Aorta (tissue), 5 donors: ENCODE measurements around the gene SUN1. TPM values are rescaled to one million over a fixed set of nuclear protein-coding genes. Genes with fewer than 3 reads are reported as not detected.
A peak's percentile ranks its signal among the peaks of the same experiment; 100 is the strongest.

ENCODE experiments used
- ATAC-seq: fragments of 200-7000 bp; cut with Tn5 transposase; one replicate; pipeline ENCODE4 v1.9.1; 2022; ENCODE audit warnings: moderate library complexity; ENCODE audit not compliant: low FRiP score
- DNase-seq, 2 donors: peaks; one replicate each; pipeline ENCODE4 v3.0.0-alpha.2; 2020
- H3K27ac ChIP-seq, 2 donors: one replicate each; pipeline ENCODE4 v1.5.1; 2013; ENCODE audit warnings: low read length in 2 of 2, mild to moderate bottlenecking in 2 of 2, moderate library complexity in 2 of 2, control low read depth in 1 of 2, inconsistent platforms in 1 of 2, low read depth in 1 of 2
- H3K27me3 ChIP-seq, 2 donors: one replicate each; pipeline ENCODE4 v1.6.1; 2013; ENCODE audit warnings: control low read depth in 1 of 2, low read length in 1 of 2, mild to moderate bottlenecking in 1 of 2, moderate library complexity in 1 of 2; ENCODE audit not compliant: insufficient read depth in 2 of 2, control insufficient read depth in 1 of 2
- H3K36me3 ChIP-seq, 2 donors: one replicate each; pipeline ENCODE4 v1.6.1; 2013; ENCODE audit warnings: control low read depth in 1 of 2, low read length in 1 of 2, mild to moderate bottlenecking in 1 of 2; ENCODE audit not compliant: insufficient read depth in 2 of 2, control insufficient read depth in 1 of 2
- H3K4me1 ChIP-seq, 2 donors: one replicate each; pipeline ENCODE4 v1.6.1; 2013; ENCODE audit warnings: low read length in 2 of 2, control low read depth in 1 of 2, mild to moderate bottlenecking in 1 of 2, moderate library complexity in 1 of 2; ENCODE audit not compliant: insufficient read depth in 2 of 2, control insufficient read depth in 1 of 2
- H3K4me3 ChIP-seq, 2 donors: one replicate each; pipeline ENCODE4 v1.5.1; 2013; ENCODE audit warnings: low read length in 2 of 2, control low read depth in 1 of 2, mild to moderate bottlenecking in 1 of 2
- H3K9me3 ChIP-seq: one replicate; pipeline ENCODE4 v1.6.1; 2013; ENCODE audit warnings: mild to moderate bottlenecking, low read length; ENCODE audit not compliant: control insufficient read depth
- WGBS, 2 donors: extraction: QIAGEN DNeasy Blood & Tissue Kit; methylation state at CpG; one replicate each; pipeline ENCODE4 v1.1.7; 2013; 5-methylcytosine and 5-hydroxymethylcytosine counted together
- intact Hi-C, 2 donors: fragments of 100-400 bp; cut with DNase I; formaldehyde crosslinking; loops; one replicate each; pipeline versions ENCODE4 v1.14.2 to v1.15.0; 2022
- long read RNA-seq, 2 donors: library from polyadenylated mRNA; unstranded; transcript quantifications; one replicate each; pipeline ENCODE4 v2.0.0, GENCODE V29; 2020 to 2021
- polyA plus RNA-seq, 2 donors: library from polyadenylated mRNA; stranded (reverse); fragments of 200-250 nt; gene quantifications; one replicate each; pipeline ENCODE4 v1.2.3, GENCODE V29; 2013
- total RNA-seq, 2 donors: library from RNA; stranded (reverse); fragmentation: NEBNext Ultra II Directional; extraction: Animal tissue kit (Norgen Biotek cat#: 25700); gene quantifications; one replicate each; pipeline ENCODE4 v1.2.1, GENCODE V29; 2021
- donor health status: healthy with polysubstance abuse.
- donor health status: Bipolar disorder and iron deficiency.
- donor health status: DM: no; HTN: no; CAD: no.
- donor health status: DM: no; HTN: no; CAD: no.
- donor health status: DM: yes; HTN: yes; CAD: no.

The SUN1 gene
- total RNA-seq (100 to 1,000 TPM; 200 to 236 TPM), polyA plus RNA-seq (100 to 1,000 TPM in 1 of 2 donors, 10 to 100 TPM in 1; 36.3 to 120 TPM)
- long read RNA-seq, donor 1, full-length matches to known transcripts, result 11 of 72 reads
- long read RNA-seq, donor 1, partial matches to known transcripts, result 24 of 72 reads
- long read RNA-seq, donor 1, other reads (novel, unspliced or antisense), result 37 of 72 reads
- long read RNA-seq, donor 2, full-length matches to known transcripts, result 6 of 115 reads
- long read RNA-seq, donor 2, partial matches to known transcripts, result 44 of 115 reads
- long read RNA-seq, donor 2, other reads (novel, unspliced or antisense), result 65 of 115 reads

GRCh38 chr7:832167-832967, at the start of gene SUN1:
TSS of gene SUN1 (plus strand) at chr7:832476. CDS start at chr7:832525, 49 bp downstream.
- no peaks in the 10 kb centered on the region for H3K27me3 ChIP-seq
- peak within 1 kb of the TSS; percentile 4 to 99 for H3K27ac ChIP-seq
- peaks cover 2 to 4% of the 10 kb centered on the region in 2 donors for H3K4me1 ChIP-seq
- ATAC-seq (peak; percentile 42), DNase-seq (no peak)
- WGBS, 2 donors, result 17 to 23% methylated on average over 24 of the region's 24 CpGs
- peak within 1 kb of the TSS; percentile 0 to 7 for H3K4me3 ChIP-seq
- intact Hi-C loops, result loop anchor here in 1 of 2 donors (5.0 kb wide), 1 partner anchor 35 kb away; no protein-coding TSS in a partner anchor
- H3K36me3 ChIP-seq, result no peaks in the 10 kb centered on the region
- no peaks in the 10 kb centered on the region for H3K9me3 ChIP-seq

- intact Hi-C loops, result no loop called here
- no peaks in the 10 kb centered on the region for H3K4me1 ChIP-seq
Observed at GRCh38 chr7:782718-783449, 49.4 kb upstream of the SUN1 start.

DNA sequence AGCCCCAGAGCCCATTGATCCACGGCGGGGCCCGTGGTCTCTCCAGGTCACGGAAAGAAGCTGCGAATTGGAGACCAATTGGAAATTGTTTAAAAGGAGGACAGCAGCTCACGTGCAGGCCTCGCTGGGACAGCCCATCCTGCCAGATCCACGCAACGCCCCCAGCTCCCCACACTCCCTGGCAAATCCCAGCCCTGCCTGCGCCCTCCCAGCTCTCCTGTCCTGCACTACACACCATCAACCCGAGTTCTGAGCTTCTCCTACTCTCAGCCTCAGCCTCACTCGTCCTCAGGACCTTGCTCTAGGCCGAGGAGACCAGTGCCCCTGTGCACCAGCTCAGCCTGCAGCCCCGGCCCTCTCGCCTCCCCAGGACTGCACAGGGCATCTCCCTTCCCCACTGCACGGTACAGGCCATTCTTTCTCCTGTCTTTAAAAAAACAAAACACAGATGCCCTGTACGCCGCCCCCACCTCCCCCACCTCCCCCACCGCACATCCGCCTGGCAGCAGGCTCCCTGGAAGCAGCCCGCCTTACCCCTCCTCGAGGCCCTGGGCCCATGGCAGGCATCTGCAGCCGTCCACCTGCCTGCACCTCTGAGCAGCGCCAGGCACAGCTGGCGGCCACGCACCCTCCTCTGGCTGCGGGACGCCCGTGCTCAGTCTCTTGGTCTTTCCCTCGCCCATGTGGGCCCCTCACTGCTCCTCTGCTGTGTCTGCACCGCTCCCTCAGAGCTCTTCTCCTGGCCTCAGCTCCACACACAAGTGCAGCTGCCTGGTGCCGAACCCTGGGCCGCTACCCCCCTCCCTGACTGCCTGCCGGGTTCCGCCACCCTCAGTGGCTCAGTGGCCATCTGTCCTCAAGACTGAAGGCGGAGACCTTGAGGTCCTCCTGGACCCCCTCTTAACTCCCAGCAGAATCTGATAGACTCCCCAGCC, 48.5 kb upstream of the SUN1 start:
- ATAC-seq, result no peak
- Histone ChIP-seq H3K4me3 (no peak overlapping the region), H3K9me3 (no peaks in the 10 kb centered on the region), H3K36me3 (no peaks in the 10 kb centered on the region), H3K27ac (no peak overlapping the region), H3K4me1 (no peaks in the 10 kb centered on the region), H3K27me3 (no peaks in the 10 kb centered on the region)
- WGBS, 2 donors, result 90 to 92% methylated on average over 33 to 36 of the region's 36 CpGs
- DNase-seq, result no peak
- intact Hi-C loops, result no loop called here

More at GRCh38 chr7:782718-783449, 49.4 kb upstream of the SUN1 start:
- 94 to 95% methylated on average over 50 to 56 of the region's 56 CpGs for WGBS, 2 donors
- Histone ChIP-seq H3K4me3 (no peak overlapping the region), H3K27me3 (no peaks in the 10 kb centered on the region), H3K36me3 (no peaks in the 10 kb centered on the region), H3K27ac (no peak overlapping the region), H3K9me3 (no peaks in the 10 kb centered on the region)
- DNase-seq, result no peak
- no peak for ATAC-seq

DNA sequence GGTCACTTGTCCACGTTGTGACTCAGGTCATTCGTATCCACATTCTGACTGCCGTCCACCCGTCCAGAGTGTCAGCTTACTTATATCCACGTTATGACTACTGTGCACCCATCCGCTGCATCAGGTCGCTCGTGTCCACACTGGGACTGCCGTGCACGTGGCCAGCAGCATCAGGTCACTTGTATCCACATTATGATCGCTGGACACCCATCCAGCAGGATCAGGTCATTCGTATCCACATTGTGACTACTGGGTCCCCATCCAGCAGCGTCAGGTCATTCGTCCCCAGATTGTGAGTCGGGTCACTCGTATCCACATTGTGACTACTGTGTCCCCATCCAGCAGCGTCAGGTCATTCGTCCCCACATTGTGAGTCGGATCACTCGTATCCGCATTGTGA, 47.3 kb upstream of the SUN1 start:
- 93 to 96% methylated on average over 21 of the region's 21 CpGs for WGBS, 2 donors

GRCh38 chr7:785416-785815, 46.9 kb upstream of the SUN1 start:
- no peaks in the 10 kb centered on the region for H3K36me3 ChIP-seq
- H3K27ac ChIP-seq, result no peak overlapping the region
- no peaks in the 10 kb centered on the region for H3K4me1 ChIP-seq
- ATAC-seq (no peak), DNase-seq (no peak)
- no peak overlapping the region for H3K4me3 ChIP-seq
- WGBS, 2 donors, result 92% methylated on average over 10 of the region's 10 CpGs
- intact Hi-C loops, result loop anchor here (5.0 kb wide), 3 partner anchors 37 to 87 kb away; no protein-coding TSS in a partner anchor
- H3K9me3 ChIP-seq, result no peaks in the 10 kb centered on the region
- H3K27me3 ChIP-seq, result no peaks in the 10 kb centered on the region

More for the DNA sequence above, 47.3 kb upstream of the SUN1 start:
- ATAC-seq (no peak), DNase-seq (no peak)
- H3K27me3 ChIP-seq, result no peaks in the 10 kb centered on the region
- no peaks in the 10 kb centered on the region for H3K9me3 ChIP-seq
- H3K4me1 ChIP-seq, result no peaks in the 10 kb centered on the region
- H3K36me3 ChIP-seq, result no peaks in the 10 kb centered on the region
- H3K4me3 ChIP-seq, result no peak overlapping the region
- no peak overlapping the region for H3K27ac ChIP-seq
- intact Hi-C loops, result loop anchor here (5.0 kb wide), 3 partner anchors 37 to 87 kb away; no protein-coding TSS in a partner anchor

DNA sequence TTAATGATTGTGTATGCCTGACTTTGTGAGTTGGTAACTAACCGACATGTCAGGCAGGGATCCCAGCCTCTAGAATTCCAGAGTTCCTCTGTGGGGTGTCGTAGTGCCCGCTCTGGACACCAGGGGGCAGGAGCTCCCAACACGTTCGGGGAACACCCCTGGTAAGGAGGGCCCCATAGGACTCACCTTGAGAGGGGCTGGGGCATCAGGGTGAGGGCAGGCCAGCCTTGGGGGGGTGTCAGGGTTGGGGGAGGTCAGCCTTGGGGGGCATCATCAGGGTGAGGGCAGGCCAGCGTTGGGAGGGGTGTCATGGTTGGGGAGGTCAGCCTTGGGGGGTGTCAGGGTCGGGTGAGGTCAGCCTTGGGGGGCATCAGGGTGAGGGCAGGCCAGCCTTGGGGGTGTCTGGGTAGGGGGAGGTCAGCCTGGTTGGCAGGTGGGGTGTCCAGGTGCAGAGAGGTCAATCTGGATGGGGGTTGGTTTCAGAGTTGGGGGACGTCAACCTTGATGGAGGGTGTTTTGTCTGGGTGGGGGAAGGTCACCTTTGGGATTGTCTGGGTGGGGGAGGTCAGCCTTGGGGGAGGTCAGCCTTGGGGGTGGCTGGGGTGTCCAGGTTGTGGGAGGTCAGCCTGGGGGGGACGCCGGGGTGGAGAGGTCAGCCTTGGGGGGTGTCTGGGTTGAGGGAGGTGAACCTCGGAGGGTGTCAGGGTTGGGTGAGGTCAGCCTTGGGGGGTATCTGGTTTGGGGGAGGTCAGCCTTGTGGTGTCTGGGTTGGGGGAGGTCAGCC, 45.6 kb upstream of the SUN1 start:
- Histone ChIP-seq H3K4me1 (no peaks in the 10 kb centered on the region), H3K27me3 (no peaks in the 10 kb centered on the region), H3K9me3 (no peaks in the 10 kb centered on the region), H3K27ac (no peak overlapping the region), H3K4me3 (no peak overlapping the region), H3K36me3 (no peaks in the 10 kb centered on the region)
- peak; percentile 83 to 93 for DNase-seq
- peak; percentile 76 for ATAC-seq
- intact Hi-C loops, result loop anchor here (1.0 to 5.0 kb wide), 4 partner anchors 36 to 87 kb away; no protein-coding TSS in a partner anchor
- 49 to 52% methylated on average over 11 of the region's 11 CpGs for WGBS, 2 donors

DNA sequence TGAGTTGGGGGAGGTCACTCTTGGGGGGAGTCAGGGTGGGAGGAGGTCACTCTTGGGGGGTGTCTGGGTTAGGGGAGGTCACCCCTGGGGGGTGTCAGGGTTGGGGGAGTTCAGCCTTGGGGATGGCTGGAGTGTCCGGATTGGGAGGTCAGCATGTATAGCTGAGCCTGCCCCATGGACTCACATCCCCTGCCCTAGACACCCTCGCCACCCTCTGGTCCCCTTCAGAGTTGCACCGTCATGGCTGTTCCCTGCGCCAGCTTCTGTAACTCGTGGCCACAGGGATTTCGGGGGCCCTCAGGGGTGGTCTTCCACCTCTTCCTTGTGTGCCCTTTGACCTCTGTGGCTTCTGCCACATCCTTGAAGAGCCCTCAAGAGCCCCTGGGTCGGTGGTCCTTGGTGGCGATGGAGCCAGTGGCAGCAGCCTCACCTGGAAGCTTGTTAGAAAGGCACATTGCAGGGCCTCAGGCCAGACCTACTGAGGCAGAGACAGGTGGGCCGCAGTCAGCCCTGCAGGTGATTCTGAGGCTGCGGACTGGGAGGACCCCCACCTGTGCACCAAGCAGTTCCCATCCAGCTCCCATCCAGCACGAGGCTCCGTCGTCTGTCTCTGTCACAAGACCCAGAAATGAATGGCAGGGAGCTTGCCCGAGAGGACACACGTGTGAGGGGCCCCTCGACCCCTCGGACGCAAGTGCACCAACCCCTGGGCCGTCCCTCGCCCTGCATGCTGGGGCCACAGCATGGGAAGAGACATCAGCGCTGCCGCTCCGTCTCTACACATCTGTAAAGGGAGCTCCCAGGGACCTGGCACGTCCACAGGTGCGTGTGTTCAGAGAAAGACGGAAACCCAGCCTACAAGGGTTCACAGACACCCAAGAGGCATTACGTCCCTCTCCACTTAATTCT, 44.7 kb upstream of the SUN1 start:
- Histone ChIP-seq H3K27me3 (no peaks in the 10 kb centered on the region), H3K9me3 (no peaks in the 10 kb centered on the region), H3K4me1 (no peaks in the 10 kb centered on the region), H3K4me3 (no peak overlapping the region), H3K27ac (no peak overlapping the region), H3K36me3 (no peaks in the 10 kb centered on the region)
- no peak for DNase-seq
- ATAC-seq, result no peak
- WGBS, 2 donors, result 90 to 91% methylated on average over 27 of the region's 27 CpGs
- intact Hi-C loops, result loop anchor here (5.0 kb wide), 3 partner anchors 35 to 85 kb away; no protein-coding TSS in a partner anchor
